Fibroblast of the aortic adventitia (primary cell): ENCODE results near the gene DMD. TPM values are rescaled to one million over a fixed set of nuclear protein-coding genes. Genes with fewer than 3 reads are reported as not detected.
"Not testable (repeated sequence)": the region's sequence is repeated elsewhere in the genome, so short reads cannot be mapped to it uniquely, and the experiment has no call there.

ENCODE experiments used
- DNase-seq: peaks from one replicate; pipeline ENCODE4 v3.0.0-alpha.2; 2010; ENCODE audit warnings: low read depth
- H3K4me3 ChIP-seq: 2 replicates; pipeline ENCODE4 v1.5.1; 2011; ENCODE audit warnings: low read depth, mild to moderate bottlenecking, control low read depth, low read length, moderate library complexity
- CTCF ChIP-seq: IDR thresholded peaks from 2 replicates; pipeline ENCODE4 v1.5.1; 2011; ENCODE audit warnings: mild to moderate bottlenecking, low read length, control low read depth, inconsistent platforms; ENCODE audit not compliant: insufficient read depth
- total RNA-seq: library from RNA; depleted of rRNA; stranded (reverse); fragments of >200 nt; gene quantifications from 2 replicates; pipeline ENCODE4 v1.2.3, GENCODE V29; 2012; ENCODE audit warnings: low replicate concordance

The DMD gene
- total RNA-seq, 1 donor = 10.3 TPM

- peak; percentile 79 for DNase-seq
- H3K4me3 ChIP-seq = no peak overlapping the region
- TF ChIP-seq CTCF = no peak
Measured at GRCh38 chrX:31483336-31483735, 1728.0 kb downstream of the DMD start.

DNA sequence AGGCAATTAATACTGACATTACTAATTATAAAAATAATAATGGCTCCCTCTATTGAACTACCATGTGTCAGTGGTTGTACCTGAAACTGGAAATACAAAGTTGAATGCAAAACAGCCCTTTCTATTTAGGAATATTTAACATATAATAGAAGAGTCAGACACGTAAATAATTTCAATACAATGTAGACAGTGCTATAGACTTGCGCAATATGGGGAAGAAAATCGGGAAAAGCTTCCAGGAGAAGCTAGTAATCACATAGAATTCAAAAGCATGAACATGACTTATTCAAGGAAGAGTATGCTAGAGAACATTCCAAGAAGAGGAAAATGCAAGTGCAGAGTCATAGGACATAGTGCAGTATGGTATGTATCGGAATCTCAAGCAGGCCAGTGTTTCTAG, 1730.7 kb downstream of the DMD start:
- TF ChIP-seq CTCF = no peak
- no peak overlapping the region for H3K4me3 ChIP-seq
- no peak for DNase-seq

DNA sequence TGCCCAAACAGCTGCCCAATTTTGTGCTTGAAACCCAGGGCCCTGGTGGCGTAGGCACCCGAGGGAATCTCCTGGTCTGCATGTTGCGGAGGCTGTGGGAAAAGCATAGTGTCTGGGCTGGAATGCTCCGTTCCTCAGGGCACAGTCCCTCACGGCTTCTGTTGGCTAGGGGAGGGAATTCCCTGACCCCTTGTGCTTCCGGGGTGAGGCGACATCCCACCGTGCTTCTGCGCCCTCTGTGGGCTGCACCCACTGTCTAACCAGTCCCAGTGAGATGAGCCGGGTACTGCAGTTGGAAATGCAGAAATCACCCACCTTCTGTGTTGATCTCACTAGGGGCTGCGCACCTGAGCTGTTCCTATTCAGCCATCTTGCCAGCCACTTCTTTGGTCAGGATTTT, 1740.1 kb downstream of the DMD start:
- no peak overlapping the region for H3K4me3 ChIP-seq
- DNase-seq = no peak
- no peak for TF ChIP-seq CTCF

DNA sequence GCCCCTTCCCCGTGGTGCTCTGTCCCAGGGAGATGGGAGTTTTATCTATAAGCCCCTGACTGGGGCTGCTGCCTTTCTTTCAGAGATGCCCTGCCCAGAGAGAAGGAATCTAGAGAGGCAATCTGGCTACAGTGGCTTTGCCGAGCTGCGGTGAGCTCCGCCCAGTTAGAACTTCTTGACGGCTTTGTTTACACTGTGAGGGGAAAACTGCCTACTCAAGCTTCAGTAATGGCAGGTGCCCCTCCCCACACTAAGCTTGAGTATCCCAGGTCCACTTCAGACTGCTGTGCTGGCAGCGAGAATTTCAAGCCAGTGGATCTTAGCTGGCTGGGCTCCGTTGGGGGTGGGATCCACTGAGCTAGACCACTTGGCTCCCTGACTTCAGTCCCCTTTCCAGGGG, 1740.6 kb downstream of the DMD start:
- not testable (repeated sequence) for DNase-seq

DNA sequence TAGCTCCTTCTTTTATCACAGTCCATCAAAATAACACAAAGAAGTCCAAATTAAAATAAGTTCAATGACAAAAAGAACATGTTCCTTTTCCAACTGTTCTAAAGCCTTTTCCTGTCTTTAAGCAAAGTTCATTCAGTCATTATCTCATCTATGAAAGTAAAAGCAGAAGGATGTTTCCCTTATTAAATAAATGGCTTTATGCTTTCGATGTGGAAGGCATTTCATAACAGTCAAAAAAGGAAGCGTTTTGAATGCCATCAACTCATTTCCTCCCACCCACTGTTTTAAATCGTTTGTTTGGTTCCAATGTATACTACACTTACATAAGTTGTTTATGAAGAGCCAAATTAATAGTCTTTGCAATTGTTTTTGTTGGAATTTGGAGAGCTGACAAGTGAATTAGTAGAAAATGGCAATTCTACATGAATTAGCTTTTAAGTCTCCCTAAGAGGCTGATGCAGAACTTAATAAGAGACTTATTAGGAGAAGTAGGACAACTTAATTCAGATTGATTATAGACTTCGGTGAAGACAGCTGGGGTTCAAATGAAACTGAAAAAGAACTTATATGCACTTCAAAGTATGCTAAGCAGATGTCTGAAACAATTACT, 1746.9 kb downstream of the DMD start:
- no peak overlapping the region for H3K4me3 ChIP-seq
- no peak for DNase-seq
- TF ChIP-seq CTCF = no peak

More for the DNA sequence above, 1740.6 kb downstream of the DMD start:
- not testable (repeated sequence) for H3K4me3 ChIP-seq

- TF ChIP-seq CTCF = no peak
- H3K4me3 ChIP-seq = no peak overlapping the region
- no peak for DNase-seq
Measured at GRCh38 chrX:31461266-31461665, 1750.1 kb downstream of the DMD start.

- DNase-seq = peak; percentile 54
- TF ChIP-seq CTCF = no peak
- H3K4me3 ChIP-seq = no peak overlapping the region
Measured at GRCh38 chrX:31459361-31459760, 1752.0 kb downstream of the DMD start.
